Stimulated activated CD8-positive, alpha-beta memory T cell treated with anti-CD3 and anti-CD28 coated beads, Interleukin-4, amount 100 ng/mL, for 1 hour (primary cell): ENCODE measurements around the gene CARD11.
"Not testable (repeated sequence)": the region's sequence is repeated elsewhere in the genome, so short reads cannot be mapped to it uniquely, and the experiment has no call there.

Source experiments
- DNase-seq, 2 donors: peaks; one replicate each; pipeline ENCODE4 v3.0.0-alpha.2; 2020; ENCODE audit warnings: low read depth in 2 of 2, low spot score in 1 of 2

The CARD11 gene

DNA sequence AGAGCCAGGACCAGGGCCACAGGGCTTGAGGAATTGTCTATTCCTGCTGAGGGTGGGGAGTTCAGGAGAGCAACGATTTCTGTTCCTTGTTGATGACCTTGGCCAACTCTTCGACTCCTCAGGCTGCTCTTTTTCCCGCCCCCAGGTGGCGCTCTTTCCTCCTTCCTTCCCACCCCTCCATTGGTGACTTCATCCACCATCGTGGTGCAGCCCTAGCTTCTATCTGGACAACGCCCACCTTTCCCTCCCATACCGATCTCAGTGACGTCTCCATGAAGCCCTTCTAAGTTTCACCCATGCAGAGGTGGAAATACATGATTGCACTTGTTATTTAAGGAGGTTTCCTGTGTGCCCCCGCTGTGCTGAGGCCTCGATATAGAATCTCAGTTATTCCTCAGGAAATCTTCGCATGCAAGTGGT is 22.1 kb upstream of the CARD11 start:
- DNase-seq: peak in 1 of 2 donors; percentile 39

DNA sequence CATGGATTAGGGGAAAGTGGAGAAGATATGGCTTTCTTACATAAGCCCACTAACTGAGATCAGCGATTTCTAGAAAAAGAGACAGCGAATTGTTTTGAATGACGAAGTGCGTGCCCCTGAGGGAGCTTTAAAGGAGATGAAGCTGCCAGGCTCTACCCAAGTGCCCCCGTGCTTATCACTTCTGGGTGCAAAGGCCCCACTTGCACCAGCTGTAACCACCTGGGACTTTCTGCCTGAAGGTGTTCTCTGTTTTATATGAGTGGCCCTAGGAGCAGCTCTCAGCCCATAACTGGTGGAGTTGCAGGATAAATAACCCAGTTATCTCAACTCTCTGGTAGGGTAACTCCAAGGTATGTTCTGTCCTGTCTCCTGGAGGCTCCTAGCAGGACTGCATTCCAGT is 20.4 kb upstream of the CARD11 start:
- DNase-seq: no peak

GRCh38 chr7:3063016-3063753 is 19.5 kb upstream of the CARD11 start:
- DNase-seq: peak; percentile 36 to 48

DNA sequence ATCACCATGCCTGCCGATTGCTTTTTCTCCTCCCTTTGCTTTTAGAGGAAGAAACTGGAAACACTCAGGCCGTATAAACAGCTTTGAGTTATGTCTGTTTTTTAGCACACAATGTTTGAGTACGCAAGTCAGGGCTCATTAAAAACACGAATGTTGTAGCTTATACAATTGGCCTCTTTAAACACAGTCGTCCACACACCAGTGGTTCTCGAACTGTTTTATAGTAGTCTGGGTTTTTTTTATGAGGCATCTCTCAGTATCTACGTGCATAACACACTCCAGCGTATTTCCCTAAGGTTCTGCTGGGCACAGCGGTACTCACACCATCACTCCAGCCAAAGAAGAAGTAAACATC is 13.4 kb upstream of the CARD11 start:
- DNase-seq: no peak

DNA sequence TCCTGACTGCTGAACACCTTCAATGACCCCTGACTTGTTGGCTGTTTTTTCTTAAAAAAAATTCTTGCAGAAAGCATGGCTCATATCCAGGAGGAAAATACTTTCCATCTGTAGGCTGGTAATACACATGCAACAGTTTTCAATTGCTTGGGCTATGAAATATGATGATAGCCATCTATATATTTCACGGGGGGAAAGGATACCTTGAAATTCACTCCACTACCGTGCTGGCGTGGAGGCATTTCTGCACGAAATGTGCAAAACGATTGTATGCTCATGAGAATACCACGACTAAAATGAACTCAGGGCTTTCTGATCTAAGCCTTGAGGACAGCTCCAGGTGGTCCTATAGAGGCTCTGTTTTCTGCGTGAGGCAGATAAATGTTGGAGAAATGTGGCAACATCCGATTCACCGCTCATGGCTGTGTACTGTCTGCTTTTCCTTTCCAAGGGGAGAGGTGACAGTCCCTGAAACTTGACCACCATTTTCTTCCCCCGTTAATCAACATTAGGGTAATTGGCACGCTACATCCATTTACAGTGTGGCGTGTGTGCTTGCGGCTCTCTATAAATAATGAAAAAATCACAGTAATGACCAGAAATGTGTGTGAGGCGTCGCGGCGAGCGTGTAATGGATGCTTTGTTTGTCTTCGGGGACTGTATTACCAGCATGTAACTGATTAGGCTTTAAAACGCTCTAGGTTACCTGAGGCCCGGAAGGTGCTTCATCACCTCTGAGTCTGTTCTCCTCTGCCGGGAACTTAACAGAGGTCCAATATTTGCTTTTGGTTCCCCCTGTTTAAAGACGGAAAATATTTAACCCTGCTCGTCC is 12.8 kb upstream of the CARD11 start:
- DNase-seq: no peak

- no peak for DNase-seq
Measured at GRCh38 chr7:3055626-3056025, 12.0 kb upstream of the CARD11 start.

DNA sequence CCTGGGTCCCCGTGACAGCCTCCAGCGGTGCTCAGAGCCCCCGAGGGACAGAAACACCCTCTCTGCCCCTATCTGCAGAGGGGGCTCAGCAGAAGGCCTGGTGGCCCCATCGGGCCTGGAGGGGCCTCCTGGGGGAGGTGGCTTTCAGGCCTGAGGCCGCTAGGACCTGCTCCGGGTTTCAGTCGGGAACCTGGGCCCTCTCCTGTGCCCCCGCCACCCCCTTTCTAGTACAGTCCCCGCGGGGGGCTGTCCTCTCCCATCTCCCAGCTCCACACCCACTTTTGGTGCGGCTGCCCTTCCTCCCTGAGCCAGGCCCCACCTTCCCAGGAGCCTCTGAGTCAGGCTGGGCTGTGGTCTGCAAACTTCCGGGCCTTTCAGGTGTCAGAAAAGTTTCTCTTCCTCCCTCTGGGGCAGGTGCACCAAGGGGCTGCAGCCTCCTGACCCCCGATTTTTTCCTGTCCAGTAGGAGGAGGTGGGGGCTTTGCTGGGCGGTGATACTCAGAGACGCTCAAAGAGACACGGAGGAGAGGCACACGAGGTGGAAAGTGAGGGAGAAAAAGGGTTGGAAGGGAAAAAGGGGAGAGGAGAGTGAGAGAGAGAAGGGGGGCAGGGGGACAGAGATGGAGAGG is 692 bp downstream of the CARD11 start:
- DNase-seq: peak in 1 of 2 donors; percentile 54

- DNase-seq: no peak
Measured at GRCh38 chr7:3041986-3042675, 1.5 kb downstream of the CARD11 start.

GRCh38 chr7:3039787-3040186 is 3.9 kb downstream of the CARD11 start:
- DNase-seq: no peak

- DNase-seq: not testable (repeated sequence)
Measured at GRCh38 chr7:3038011-3038410, 5.7 kb downstream of the CARD11 start.

DNA sequence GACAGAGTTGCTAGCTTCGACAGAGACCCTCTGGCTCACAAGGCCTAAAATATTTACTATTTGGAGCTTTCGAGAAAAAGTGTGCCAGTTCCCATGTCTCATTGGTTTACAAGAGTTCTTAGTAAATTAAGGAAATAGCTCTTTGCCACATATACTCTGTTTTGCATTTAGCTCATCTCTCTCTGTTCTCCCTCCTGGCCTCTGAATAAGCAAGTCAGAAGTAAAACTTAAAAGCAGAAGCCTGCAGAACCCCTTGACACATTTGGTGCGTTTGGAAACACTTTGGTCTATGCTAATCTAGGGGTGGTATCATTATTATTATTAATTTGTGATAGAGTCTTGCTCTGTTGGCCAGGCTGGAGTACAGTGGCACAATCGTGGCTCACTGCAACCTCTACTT is 6.4 kb downstream of the CARD11 start:
- DNase-seq: no peak

DNA sequence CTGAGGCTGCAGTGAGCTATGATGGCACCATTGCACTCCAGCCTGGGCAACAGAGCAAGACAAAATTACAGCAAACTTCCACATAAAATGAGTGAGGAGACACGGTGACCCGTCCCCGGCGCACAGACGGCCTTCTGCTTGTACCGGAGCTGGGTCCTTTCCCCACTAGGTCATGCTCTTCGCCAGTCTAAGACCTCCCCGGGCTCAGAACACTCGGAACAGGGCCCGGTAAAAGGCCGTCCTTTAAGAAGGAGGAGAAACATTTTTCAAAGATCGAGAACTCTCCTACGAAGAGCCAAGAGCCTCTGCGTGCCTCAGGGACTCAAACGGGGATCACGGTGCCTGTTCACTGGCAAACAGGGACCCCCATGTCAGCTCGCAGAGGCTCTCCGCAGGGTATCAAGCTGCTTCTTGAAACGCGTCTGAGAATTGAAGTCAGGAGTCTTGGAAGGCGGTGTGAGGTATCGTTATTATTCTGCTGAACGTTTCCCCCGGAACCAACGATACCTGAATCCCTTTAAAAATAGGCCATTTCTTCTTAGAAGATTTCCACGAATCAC is 9.0 kb downstream of the CARD11 start:
- no peak for DNase-seq

- no peak for DNase-seq
Measured at GRCh38 chr7:3033581-3033980, 10.1 kb downstream of the CARD11 start.

DNA sequence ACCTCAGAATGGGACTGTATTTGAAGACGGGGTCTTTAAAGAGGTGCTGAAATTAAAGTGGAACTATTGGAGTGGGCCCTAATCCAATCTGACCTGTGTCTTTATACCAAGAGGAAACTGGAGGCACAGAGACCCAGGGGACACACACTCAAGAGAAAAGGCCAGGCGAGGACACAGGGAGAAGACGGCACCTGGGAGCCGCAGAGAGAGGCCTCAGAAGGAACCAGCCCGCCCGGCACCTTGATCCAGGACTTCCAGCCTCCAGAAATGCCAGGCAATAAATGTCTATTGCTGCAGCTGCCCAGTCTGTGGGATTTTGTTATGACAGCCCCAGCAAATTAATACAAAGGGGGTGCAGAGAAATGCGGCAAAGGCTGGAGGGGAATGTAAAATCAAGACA is 10.5 kb downstream of the CARD11 start:
- DNase-seq: no peak

GRCh38 chr7:3032256-3032655 is 11.4 kb downstream of the CARD11 start:
- DNase-seq: no peak

GRCh38 chr7:3029138-3029537 is 14.5 kb downstream of the CARD11 start:
- no peak for DNase-seq

DNA sequence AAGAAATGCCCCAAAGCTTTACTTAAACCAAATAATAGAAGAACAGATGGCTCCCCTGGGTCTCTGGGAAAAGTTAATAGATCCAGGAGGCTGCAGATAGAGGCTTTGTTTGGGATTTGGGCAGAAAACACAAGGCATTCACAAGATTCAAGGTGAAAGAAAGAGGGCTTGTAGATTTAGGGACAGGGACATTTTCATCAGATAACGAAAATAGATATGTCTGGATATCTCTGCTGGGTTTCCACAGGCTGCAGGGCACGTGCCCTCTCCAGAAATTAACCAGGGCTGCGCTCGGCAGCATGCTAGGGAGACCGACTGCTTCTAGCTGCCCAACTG is 14.9 kb downstream of the CARD11 start:
- DNase-seq: no peak

DNA sequence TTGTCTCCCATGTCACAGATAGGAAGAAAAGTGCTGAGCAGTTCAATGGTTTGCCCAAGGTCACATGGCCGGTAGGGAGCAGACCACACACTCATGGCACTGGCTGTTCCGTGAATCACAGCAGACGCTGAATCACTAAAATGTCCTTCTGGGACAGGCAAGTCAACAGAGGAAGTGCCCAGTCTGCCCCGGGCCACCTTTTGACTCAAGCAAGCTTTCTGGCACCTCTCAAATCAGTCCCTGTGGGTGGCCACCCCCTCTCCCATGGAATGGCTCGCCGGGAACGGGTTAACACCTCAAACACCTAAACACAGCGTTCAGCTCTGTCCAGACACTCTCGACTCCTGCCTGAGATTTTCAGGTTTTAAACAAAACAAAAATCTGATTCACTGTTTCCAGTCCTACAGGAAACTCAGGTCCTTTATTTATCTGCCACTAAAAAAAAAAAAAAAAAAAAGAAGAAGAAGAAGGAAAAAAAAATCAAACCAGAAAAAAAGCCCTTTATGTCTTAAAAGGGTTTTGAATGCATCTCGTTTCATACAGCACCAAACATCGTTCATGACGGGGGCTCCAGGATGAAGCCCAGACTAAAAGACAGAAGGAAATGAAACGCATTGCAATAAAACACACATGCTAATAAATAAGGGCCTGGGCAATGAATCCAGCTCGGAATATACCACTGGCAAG is 15.5 kb downstream of the CARD11 start:
- DNase-seq: no peak

GRCh38 chr7:3027005-3027845 is 16.4 kb downstream of the CARD11 start:
- no peak for DNase-seq

DNA sequence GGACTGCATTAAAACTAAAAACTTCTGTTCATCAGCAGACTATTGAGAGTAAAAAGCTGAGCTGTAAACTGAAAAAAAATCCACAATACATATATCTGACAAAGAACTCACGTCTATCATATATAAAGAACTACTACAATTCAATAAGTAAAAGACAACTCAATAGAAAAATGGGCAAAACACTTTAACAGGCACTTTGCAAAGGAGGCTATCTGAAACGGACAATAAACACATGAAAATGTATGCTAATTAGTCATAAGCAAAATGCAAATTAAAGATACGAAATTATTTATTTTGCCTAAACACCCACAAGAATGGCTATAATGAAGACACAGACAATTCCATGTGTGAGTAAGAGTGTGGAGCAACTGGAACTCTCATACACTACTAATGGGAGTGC is 18.1 kb downstream of the CARD11 start:
- DNase-seq: no peak
